Endothelial cell of hepatic sinusoid (primary cell): ENCODE results near the gene ADGRD1.

Experiments
- in situ Hi-C: cut with HindIII; loops from 2 replicates; pipeline ENCODE4 v1.10.0; 2017; ENCODE audit warnings: low sequenced_read_pairs

The ADGRD1 gene

DNA sequence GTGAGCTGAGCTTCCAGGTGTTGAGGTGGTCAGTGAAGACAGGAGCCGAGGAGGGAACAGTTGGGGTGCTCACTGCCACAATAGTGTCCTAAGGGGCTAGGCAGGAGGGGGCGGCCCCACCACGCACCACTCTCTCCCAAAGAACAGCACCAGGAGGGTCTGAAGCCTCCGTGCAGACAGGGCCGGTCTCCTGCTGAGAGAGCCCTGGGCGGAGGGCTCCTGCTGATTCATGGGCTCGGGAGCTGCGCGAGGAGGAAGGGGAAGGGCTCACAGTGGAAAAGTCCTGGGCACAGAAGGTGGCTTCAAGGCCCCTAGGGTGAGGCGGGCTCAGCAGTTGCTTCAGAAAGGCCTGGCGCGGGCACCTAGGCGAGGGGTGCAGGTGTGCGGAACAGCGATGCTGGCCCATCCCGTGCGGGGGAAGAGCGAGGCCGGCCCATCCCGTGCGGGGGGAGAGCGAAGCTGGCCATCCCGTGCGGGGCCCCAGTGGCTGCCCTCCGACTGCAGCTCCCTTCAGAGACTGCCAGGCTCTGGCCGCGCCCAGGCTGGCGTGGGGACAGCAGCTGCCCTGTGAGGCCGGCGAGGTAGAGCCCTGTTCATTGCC, 176.7 kb downstream of the ADGRD1 start:
- in situ Hi-C loops, result loop anchor here (25.0 kb wide), 1 partner anchor 482 kb away; no protein-coding TSS in a partner anchor

DNA sequence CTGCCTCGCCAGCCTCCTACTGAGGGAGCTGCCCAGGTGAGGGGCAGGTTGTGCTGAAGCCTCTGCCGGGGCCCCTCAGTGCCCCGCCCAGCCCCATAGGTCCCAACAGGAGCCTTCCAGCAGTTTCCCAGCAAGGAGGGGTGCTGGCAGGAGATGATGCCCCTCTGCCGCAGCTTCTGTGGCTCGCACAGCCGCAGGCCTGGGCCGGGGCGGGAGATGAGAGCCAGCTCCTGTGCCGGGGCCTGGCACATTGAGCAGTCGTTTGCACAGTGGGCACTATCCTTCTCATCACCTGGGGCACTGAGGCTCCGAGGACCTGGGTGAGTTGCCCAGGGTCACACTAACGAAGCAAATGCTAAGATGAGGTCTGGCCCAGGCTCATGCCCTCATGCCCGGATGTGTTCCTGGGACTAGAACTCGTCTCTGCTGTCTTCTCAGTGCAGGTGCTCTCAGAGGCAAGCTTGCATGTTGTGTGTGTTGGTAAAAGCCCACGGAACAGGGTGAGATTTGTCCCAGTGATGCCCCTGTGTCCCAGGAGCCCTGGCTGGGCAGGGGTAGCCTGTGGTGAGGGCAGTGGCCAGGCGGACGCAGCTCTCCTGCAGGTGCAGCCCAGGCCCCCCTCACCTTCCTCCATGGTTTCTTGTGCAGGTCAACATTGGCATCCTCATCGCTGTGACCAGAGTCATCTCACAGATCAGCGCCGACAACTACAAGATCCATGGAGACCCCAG, 177.5 kb downstream of the ADGRD1 start:
- in situ Hi-C loops, result loop anchor here (25.0 kb wide), 1 partner anchor 481 kb away; no protein-coding TSS in a partner anchor

DNA sequence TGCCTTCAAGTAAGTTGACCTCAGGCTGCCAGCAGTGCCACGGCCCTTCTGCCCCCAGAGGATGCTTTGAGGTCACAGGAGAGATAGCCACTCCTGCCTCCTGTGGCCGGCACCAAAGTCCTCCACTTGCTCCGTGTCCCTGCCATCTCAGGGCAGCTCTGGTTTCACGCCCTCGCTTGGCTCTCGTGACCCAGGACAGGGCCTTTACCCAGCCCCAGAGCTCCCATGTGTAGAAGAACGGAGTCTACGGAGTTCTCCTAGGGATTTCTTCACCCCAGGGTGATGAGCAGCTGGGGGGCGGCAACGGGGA, 178.1 kb downstream of the ADGRD1 start:
- in situ Hi-C loops, result loop anchor here (25.0 kb wide), 1 partner anchor 481 kb away; no protein-coding TSS in a partner anchor

DNA sequence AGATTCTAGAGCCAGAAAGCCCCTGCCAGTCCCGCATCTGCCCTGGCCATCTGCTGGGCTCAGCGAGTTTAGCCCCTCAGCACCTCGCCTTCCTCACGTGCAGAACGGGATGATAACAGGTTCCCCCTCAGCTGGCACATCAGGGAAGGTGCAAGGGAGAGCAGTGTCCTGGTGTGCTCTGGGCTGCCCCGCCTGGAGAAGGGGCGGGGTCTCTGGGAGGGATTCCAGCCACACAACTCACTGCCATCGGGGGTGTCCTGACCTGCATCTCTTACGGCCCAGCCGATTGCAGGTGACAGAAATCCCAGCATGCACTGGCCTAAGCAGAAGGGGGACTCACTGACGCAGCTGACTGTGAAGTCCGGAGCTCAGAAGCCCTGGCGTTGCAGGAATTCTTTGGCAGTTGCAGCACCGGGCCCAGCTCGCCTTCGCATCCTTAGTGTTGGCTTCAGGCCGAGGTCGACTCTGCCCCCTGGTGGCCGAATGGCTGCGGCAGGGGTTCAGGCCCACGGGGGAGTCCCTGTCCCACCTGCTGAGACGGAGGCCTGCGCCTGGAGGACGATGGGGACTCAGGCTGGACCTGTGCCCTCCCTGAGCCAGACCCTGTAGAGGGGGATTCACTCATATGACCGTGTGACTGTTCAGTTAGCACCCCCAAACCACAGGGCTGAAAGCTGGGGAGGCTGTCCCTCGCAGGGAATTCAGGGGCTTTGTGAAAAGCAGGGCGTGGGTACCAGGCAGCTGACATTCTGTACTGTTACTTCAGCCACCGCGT, 178.6 kb downstream of the ADGRD1 start:
- in situ Hi-C loops, result loop anchor here (25.0 kb wide), 1 partner anchor 480 kb away; no protein-coding TSS in a partner anchor

DNA sequence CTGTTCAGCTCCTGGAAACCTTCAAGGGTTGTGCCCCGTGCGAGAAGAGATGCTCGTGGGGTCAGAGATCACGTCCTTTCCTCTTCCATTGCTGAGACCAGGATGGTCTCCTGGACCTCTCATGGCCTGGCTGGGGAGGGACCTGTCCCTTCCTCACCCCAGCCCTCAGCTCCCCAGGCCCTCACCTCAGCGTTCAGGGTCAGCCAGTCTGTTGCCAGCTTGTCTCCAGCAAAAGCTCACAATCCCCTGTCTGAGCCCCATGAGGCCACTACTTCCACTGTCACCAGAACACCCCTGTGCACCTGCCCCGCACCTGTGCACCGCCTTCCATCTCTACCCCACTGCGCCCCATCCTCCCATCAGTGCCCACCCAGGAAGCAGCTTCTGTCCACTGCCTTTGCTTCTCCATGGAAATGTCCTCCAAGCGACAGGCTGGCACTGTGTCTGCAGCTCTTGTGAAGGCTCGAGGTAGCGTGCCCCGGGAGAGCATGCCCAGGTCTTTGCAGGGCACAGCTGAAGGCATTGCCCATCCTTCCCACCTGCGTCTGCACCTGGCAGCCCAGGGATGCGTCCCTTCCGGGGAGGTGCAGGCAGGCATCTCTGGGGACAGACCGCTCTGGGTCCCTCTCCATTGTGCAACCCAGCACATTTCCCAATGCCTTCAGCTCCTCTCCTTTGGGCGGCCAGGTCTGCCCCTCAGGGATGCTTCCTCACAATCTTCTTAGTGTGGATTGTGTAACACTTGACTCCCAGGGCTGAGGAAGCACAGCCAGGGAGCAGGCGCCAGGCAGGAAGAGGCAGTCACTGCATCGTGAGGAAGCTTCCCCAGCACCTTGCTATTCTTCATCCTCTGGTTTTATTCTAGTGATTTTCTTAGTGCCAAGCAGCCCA, 179.6 kb downstream of the ADGRD1 start:
- in situ Hi-C loops, result loop anchor here (25.0 kb wide), 1 partner anchor 479 kb away; no protein-coding TSS in a partner anchor

DNA sequence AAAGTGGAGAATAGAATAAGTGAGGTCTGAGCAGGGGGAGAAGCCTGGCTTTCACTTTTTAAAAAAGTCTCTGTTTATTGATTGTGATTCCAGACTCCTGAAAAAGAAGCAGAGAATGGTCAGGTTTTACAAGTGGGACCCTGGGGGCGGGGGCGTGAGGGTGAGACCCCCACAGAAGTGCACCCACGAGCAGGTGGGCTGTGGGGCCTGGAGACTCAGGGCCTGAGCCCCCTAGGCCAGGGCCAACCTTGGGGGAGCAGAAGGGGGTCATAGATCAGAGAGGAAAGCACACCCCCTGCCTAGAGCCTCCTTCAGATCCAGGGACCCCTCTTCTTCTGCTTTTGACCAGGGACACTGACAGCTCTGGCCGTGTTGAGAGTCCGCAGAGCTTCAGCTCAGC, 180.3 kb downstream of the ADGRD1 start:
- in situ Hi-C loops, result loop anchor here (25.0 kb wide), 1 partner anchor 478 kb away; no protein-coding TSS in a partner anchor

DNA sequence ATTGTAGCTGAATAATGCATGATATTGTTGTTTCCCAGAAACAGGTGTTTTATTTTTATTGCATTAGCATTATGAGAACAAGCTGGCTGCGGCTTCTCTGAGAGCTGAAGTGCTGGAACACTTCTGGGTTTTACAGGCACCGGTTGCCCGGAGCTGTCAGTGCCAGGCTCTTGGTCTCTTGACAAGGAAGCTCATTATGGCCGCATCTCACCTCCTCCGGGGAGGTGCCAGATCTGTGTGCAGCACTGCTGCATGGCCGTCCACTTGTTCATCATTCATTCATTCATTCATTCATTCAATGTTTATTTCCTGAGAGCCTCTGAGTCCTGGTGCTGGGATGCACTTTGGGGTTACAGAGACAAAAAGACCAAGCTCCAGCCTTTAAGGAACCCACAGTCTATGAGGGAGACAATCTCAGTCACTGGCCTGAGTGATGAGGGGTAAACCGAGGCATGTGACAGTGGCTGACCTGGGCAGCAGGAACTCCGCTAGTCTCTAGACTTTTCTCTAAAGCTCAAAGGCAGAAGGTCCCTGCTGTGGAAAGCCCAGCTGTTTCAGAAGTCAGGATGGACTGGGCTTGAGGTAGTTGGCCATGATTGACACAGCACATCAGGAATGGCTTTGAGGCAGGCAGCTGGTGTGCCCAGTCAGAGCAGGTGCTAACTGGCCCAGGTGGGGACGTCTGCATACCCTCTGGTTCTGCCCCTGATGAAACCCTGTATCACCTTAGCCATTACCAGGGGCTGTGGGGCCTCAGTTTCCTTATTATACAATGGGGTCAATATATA, 181.0 kb downstream of the ADGRD1 start:
- in situ Hi-C loops, result loop anchor here (25.0 kb wide), 1 partner anchor 478 kb away; no protein-coding TSS in a partner anchor

DNA sequence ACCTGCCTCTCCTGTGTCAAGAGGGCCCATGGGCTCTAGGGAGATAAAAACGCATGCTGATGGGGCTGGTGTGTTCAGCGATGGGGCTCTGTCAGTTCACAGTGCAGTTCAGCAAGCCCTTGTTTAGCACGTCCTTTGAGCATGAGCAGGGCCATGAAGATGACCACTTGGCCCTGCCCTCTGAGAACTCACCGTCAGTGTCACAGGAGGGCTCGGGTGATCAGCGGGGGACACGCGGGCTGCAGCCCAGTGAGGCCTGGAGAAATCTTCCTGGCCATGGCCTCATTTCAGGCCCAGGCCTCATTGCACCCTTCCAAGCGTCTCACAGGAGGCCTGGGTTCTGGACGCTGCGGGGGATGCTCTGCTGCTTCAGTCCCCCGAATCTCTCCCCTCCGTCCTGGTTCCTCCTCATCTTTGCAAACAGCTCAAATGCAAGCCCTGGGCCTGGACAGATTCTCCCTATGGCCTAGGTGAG, 181.6 kb downstream of the ADGRD1 start:
- in situ Hi-C loops, result loop anchor here (25.0 kb wide), 1 partner anchor 477 kb away; no protein-coding TSS in a partner anchor

DNA sequence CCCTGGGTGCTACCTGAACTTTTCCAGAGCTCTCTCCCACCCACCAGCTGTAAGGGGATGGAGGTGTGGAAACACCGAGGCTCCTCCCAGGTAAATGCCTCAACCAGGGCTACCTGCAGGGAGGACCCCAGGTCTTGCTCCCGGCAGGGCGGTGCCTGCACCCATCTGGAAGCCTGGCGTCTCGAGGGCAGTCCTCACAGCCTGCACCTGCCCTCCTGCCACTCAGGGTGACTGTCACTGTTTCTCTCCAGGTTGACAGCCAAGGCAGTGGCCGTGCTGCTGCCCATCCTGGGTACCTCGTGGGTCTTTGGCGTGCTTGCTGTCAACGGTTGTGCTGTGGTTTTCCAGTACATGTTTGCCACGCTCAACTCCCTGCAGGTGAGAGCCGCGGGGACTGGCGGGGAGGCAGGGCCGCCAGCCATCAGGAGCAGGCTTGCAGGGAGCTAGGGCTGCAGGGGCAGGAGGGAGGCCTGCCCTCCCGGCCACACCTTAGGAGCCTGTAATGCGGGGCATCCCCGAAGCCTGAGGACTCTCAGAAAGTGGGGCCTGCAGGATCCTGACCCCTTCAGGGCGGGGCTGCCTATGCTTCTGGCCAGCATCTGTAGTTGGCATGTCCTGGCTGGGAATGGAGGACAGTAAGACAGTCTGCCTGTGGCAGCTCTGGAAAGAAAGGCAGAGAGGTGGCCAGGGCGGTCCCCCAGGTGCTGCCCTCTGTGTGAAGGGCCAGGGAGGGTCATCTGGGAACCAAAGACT, 182.3 kb downstream of the ADGRD1 start:
- in situ Hi-C loops, result loop anchor here (25.0 kb wide), 1 partner anchor 476 kb away; no protein-coding TSS in a partner anchor

DNA sequence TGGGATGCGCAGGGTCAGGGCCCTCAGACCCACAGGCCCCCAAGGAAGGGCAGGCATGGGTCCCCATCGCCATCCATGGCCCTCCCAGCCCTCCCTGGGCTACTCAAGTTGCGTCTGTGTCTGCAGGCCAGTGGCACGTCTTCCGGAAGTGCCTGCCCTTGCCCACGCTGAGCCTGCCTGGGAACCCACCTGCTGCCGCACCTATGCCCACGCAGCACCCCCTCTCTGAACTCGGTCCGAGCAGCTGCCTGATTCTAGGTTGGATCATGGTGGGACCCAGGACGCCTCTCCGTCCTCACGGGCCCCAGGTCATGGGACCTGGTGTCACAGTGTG, 182.8 kb downstream of the ADGRD1 start:
- in situ Hi-C loops, result loop anchor here (25.0 kb wide), 1 partner anchor 476 kb away; no protein-coding TSS in a partner anchor

DNA sequence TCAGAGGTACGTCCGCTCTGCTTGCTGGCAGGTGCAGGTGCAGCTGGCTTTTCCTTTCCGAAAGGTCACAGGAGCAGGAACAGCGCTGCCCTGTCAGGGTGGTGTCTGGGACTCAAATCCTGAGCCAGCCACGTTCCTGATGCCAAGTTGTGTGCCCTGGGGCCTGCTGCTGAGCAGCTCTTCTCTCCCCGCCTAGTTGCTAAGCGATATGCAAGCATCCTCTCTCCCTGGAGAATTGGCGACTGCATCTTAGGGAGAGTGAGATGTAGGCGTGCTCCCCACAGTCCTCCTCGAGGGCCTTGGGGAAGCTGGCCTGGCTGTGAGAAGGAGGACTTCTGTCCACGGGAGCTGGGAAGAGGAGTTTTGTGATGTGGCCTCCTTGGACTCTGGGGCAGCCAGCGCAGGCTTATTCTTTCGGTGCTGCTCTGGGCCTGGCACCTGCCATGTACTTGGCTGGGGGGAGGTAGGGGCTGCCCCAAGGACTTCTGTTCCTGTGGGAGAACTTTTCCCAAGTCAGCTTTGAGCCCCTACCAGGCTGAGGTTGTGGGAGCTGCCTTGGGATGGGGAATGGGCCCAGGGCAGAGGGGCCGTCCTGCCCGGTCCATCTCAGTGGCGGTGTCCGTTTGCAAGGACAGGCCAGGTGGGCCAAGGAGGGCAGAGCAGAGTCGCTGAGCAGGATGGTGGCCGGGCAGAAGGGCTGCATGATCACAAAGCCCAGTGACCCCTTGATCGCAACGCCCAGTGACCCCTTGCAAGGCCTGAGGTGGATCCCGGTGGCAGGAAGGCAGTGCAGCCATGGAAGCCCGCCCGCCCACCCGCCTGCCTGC, 183.5 kb downstream of the ADGRD1 start:
- in situ Hi-C loops, result loop anchor here (25.0 kb wide), 1 partner anchor 475 kb away; no protein-coding TSS in a partner anchor

DNA sequence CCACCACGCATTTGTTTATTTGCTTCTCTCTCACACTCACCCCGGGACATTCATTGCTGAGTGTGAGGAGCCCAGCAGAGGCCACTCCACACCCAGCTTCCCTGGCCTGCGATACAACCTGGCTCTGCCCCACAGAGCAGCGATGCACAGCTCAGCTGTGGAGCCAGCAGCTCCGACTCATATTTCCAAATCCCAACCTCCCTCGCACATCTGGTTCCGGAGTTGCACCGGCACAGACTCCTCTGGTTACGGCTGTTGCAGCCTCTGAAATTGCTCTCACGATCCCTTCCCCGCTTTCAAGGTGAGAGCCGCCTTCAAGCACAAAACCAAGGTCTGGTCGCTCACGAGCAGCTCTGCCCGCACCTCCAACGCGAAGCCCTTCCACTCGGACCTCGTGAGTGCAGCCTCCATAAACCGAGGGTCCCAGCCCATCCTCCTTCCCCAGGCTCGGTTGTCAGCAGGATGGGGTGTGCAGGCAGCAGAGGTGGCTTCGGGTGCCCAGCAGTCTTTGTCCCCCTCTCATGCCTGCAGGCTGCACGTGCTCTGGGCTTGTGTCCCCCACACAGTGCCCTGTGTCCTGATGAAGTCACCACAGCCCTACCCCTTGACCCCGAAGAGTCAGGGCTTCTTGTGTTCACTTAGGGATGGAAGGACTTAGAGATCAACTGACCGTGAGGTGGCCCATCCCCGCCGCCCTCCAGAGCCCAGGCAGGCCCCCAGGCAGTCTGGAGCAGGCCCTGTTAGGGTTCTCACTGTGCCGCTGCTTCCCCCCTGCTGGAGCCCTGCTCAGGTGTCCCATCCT, 184.3 kb downstream of the ADGRD1 start:
- in situ Hi-C loops, result loop anchor here (25.0 kb wide), 1 partner anchor 474 kb away; no protein-coding TSS in a partner anchor

DNA sequence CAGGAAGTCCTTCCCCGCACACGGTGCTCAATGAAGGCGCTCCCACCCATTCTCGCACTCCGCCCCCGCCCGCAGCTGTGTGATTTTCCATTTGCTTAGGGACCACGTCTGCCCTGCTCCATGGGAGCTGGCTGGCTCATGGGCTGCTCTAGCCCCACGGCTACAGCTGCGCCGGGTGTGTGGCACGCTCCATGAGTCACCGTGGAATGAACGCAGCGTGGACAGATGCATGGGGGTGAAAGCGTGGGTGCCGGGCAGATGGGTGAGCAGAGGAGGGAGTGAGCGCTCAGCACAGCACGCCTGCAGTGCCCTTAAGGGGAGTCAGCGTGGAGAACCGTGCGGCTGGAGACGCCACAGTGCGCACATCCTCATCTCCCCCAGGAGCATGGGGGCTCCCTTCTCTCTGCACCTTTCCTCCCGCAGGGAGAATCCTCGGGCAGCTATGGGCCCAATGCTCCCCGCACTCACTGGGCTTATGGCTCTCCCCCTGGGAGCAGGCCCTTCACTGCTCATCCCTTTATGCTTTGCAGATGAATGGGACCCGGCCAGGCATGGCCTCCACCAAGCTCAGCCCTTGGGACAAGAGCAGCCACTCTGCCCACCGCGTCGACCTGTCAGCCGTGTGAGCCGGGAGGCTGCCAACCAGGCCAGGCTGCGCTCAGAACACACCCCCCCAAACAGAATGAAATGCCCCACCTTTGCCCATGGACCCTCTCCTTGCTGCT, 185.1 kb downstream of the ADGRD1 start:
- in situ Hi-C loops, result loop anchor here (25.0 kb wide), 1 partner anchor 474 kb away; no protein-coding TSS in a partner anchor

DNA sequence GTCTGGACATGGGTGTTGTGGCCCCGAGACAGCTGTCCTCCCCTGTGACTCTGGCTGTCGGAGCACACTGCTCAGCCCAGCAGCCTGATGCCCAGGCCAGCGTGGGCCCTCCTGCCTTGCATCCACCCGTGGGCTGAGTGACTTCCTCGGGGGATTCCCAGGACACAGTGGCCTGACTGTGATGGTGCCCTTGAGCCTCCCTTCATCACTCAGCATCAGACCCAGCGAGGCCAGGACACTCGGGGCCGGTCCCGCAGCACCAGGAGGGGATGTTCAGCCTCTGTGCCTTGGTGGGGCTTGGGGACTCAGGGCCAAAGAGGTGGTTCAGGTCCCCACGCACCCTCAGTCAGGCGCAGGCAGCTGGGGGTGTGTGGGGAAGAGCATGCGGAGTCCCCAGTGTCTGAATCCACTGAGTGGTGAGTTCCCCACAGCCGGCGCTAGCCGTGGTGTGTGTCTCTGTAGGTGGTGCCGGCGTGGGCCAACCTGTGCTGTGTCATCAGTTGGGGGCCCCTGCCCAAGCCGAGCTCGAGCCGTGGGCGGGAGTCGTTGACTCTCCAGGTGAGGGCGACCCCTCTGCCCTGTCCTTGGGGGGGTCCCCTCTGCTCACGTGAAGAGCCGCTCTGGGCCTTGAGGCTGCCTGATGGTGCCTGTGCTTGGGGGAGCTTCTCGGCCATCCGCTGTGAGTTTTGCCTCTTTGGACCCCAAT, 185.8 kb downstream of the ADGRD1 start:
- in situ Hi-C loops, result loop anchor here (25.0 kb wide), 1 partner anchor 473 kb away; no protein-coding TSS in a partner anchor

DNA sequence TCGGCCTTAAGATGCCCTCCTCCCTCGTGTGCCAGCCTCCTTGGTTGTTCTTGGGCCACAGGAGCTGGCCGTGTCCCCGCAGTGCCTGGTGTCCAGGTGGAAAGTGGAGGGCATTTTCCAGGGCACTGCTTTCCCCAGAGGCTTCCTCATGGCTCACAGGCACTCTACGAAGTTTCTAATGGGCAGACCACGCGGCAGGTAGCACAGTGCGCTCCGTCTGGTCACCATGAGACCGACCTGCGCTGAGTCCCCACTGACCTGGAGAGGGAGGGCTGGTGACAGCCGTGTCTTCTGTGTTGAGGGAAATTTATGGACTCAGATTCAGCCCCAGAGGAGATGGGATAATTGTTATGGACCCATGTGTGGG, 186.3 kb downstream of the ADGRD1 start:
- in situ Hi-C loops, result loop anchor here (25.0 kb wide), 1 partner anchor 472 kb away; no protein-coding TSS in a partner anchor
